ENCODE results near the gene ALDH5A1. TPM values are rescaled to one million over a fixed set of nuclear protein-coding genes. Genes with fewer than 3 reads are reported as not detected.

Gene ALDH5A1
- total and polyA plus RNA-seq, 2 of the 13 experiments (the other 11 are each of a cell fraction or from before 2014, with no cell fraction given): 12.8 to 32.5 TPM

DNA sequence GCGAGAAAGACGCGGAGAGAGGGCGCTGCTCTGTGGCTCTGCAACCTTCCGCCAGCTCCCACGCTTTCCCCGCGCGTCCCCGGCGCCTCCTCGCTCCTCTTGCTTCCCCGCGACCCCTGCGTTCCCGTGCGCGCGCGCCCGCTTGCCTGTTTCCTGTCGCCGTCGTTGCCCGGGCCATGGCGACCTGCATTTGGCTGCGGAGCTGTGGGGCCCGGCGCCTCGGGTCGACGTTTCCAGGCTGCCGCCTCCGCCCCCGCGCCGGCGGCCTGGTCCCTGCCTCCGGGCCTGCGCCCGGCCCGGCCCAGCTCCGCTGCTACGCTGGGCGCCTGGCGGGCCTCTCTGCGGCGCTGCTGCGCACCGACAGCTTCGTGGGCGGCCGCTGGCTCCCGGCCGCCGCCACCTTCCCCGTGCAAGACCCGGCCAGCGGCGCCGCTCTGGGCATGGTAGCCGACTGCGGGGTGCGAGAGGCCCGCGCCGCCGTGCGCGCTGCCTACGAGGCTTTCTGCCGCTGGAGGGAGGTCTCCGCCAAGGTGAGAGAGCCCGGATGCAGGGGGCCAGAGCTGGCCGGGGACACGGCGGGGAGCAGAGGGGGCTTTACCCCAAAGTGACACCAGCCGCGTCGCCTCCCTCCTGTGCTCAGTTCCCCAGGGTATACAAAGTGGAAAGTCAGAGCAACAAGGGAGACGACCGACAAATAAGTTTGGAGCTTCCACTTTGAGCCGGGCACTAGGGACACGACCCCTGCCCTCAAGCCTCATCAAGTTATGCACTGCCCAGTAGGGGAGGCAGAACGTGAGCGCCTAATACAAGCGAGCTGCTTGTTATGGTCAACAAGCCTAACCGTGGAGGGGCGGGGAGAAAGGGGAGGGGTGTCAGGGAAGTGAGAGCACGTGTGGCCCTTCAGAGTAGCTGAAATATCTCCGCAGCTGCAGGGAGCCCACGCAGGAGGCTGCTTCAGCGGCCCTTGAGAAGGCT is at the start of gene ALDH5A1 (continued):
- TF ChIP-seq, protein P1, sequence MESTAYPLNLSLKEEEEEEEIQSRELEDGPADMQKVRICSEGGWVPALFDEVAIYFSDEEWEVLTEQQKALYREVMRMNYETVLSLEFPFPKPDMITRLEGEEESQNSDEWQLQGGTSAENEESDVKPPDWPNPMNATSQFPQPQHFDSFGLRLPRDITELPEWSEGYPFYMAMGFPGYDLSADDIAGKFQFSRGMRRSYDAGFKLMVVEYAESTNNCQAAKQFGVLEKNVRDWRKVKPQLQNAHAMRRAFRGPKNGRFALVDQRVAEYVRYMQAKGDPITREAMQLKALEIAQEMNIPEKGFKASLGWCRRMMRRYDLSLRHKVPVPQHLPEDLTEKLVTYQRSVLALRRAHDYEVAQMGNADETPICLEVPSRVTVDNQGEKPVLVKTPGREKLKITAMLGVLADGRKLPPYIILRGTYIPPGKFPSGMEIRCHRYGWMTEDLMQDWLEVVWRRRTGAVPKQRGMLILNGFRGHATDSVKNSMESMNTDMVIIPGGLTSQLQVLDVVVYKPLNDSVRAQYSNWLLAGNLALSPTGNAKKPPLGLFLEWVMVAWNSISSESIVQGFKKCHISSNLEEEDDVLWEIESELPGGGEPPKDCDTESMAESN (CRISPR knock-in tag; conservative IDR thresholded peaks at IDR 0.05): peak; percentile 95
- TF ChIP-seq FOXK1 (CRISPR knock-in tag; IDR thresholded peaks at IDR 0.05; ENCODE audit: borderline replicate concordance, low read depth) (peak; percentile 32; the same call in 1 of the 2 replicates), ZNF430 (CRISPR knock-in tag; IDR thresholded peaks at IDR 0.05) (peak; percentile 81; the same call in 1 of the 2 replicates), GTF3A (CRISPR knock-in tag; conservative IDR thresholded peaks at IDR 0.05) (peak; percentile 89; the same call in 1 of the 2 replicates), ZNF564 (CRISPR knock-in tag; IDR thresholded peaks at IDR 0.05) (peak; percentile 39; the same call in 1 of the 2 replicates), SP1 (IDR thresholded peaks at IDR 0.05) (no peak), SP1 (CRISPR knock-in tag; IDR thresholded peaks at IDR 0.05) (0 out of 2 replicates have a peak, but pooled peaks have one; percentile 28), ZNF549 (CRISPR knock-in tag; IDR thresholded peaks at IDR 0.05) (peak; percentile 71; the same call in 1 of the 2 replicates), KDM5B (CRISPR knock-in tag; IDR thresholded peaks at IDR 0.05; ENCODE audit: borderline replicate concordance) (peak; percentile 85; the same call in 1 of the 2 replicates), SMAD3 (CRISPR knock-in tag; IDR thresholded peaks at IDR 0.05) (no peak), NR2F6 (IDR thresholded peaks at IDR 0.05) (no peak), NR2F6 (CRISPR knock-in tag; IDR thresholded peaks at IDR 0.05) (peak; percentile 63), ZSCAN31 (CRISPR knock-in tag; IDR thresholded peaks at IDR 0.05; ENCODE audit: low read depth) (peak; percentile 66), NCOA5 (CRISPR knock-in tag; IDR thresholded peaks at IDR 0.05) (0 out of 2 replicates have a peak, but pooled peaks have one; percentile 70), STAG1 (CRISPR knock-in tag; IDR thresholded peaks at IDR 0.05) (peak; percentile 70), NFIC (IDR thresholded peaks at IDR 0.05; ENCODE audit: low read length) (no peak), NFKB2 (CRISPR knock-in tag; IDR thresholded peaks at IDR 0.05; ENCODE audit: borderline replicate concordance) (peak; percentile 68), SETDB1 (CRISPR knock-in tag; IDR thresholded peaks at IDR 0.05; ENCODE audit: borderline replicate concordance) (no peak)
- TF ChIP-seq, protein P2, sequence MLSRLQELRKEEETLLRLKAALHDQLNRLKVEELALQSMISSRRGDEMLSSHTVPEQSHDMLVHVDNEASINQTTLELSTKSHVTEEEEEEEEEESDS (CRISPR knock-in tag; IDR thresholded peaks at IDR 0.05; ENCODE audit: borderline replicate concordance): no peak
- TF ChIP-seq, protein P3, sequence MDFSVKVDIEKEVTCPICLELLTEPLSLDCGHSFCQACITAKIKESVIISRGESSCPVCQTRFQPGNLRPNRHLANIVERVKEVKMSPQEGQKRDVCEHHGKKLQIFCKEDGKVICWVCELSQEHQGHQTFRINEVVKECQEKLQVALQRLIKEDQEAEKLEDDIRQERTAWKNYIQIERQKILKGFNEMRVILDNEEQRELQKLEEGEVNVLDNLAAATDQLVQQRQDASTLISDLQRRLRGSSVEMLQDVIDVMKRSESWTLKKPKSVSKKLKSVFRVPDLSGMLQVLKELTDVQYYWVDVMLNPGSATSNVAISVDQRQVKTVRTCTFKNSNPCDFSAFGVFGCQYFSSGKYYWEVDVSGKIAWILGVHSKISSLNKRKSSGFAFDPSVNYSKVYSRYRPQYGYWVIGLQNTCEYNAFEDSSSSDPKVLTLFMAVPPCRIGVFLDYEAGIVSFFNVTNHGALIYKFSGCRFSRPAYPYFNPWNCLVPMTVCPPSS (IDR thresholded peaks at IDR 0.05): no peak
- TF ChIP-seq, protein P4, sequence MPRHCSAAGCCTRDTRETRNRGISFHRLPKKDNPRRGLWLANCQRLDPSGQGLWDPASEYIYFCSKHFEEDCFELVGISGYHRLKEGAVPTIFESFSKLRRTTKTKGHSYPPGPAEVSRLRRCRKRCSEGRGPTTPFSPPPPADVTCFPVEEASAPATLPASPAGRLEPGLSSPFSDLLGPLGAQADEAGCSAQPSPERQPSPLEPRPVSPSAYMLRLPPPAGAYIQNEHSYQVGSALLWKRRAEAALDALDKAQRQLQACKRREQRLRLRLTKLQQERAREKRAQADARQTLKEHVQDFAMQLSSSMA (CRISPR knock-in tag; IDR thresholded peaks at IDR 0.05): peak; percentile 80; the same call in 1 of the 2 replicates
- TF ChIP-seq, protein P5, sequence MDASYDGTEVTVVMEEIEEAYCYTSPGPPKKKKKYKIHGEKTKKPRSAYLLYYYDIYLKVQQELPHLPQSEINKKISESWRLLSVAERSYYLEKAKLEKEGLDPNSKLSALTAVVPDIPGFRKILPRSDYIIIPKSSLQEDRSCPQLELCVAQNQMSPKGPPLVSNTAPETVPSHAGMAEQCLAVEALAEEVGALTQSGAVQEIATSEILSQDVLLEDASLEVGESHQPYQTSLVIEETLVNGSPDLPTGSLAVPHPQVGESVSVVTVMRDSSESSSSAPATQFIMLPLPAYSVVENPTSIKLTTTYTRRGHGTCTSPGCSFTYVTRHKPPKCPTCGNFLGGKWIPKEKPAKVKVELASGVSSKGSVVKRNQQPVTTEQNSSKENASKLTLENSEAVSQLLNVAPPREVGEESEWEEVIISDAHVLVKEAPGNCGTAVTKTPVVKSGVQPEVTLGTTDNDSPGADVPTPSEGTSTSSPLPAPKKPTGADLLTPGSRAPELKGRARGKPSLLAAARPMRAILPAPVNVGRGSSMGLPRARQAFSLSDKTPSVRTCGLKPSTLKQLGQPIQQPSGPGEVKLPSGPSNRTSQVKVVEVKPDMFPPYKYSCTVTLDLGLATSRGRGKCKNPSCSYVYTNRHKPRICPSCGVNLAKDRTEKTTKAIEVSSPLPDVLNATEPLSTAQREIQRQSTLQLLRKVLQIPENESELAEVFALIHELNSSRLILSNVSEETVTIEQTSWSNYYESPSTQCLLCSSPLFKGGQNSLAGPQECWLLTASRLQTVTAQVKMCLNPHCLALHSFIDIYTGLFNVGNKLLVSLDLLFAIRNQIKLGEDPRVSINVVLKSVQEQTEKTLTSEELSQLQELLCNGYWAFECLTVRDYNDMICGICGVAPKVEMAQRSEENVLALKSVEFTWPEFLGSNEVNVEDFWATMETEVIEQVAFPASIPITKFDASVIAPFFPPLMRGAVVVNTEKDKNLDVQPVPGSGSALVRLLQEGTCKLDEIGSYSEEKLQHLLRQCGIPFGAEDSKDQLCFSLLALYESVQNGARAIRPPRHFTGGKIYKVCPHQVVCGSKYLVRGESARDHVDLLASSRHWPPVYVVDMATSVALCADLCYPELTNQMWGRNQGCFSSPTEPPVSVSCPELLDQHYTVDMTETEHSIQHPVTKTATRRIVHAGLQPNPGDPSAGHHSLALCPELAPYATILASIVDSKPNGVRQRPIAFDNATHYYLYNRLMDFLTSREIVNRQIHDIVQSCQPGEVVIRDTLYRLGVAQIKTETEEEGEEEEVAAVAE (CRISPR knock-in tag; IDR thresholded peaks at IDR 0.05; ENCODE audit: borderline replicate concordance): no peak

All from HepG2 (cell line).